Glutamatergic neuron (in vitro differentiated cells): ENCODE measurements around the gene PPFIBP1. TPM values are rescaled to one million over a fixed set of nuclear protein-coding genes. Genes with fewer than 3 reads are reported as not detected.

ENCODE experiments used
- DNase-seq: peaks from one replicate; pipeline ENCODE4 v3.0.0; 2022
- H3K27ac Mint-ChIP-seq: one replicate; pipeline ENCODE4 v1.8.0; 2020; ENCODE audit warnings: mild to moderate bottlenecking, mixed read lengths, inconsistent platforms; ENCODE audit not compliant: unreplicated experiment
- H3K27me3 Mint-ChIP-seq: one replicate; pipeline ENCODE4 v1.8.0; 2020; ENCODE audit warnings: mild to moderate bottlenecking, moderate library complexity, mixed read lengths, inconsistent platforms; ENCODE audit not compliant: unreplicated experiment
- H3K36me3 Mint-ChIP-seq: one replicate; pipeline ENCODE4 v1.8.0; 2020; ENCODE audit warnings: mild to moderate bottlenecking, mixed read lengths, inconsistent platforms; ENCODE audit not compliant: unreplicated experiment
- H3K4me1 Mint-ChIP-seq: one replicate; pipeline ENCODE4 v1.8.0; 2020; ENCODE audit warnings: mild to moderate bottlenecking, low read depth, mixed read lengths, inconsistent platforms; ENCODE audit not compliant: unreplicated experiment
- H3K4me3 Mint-ChIP-seq: one replicate; pipeline ENCODE4 v1.8.0; 2020; ENCODE audit warnings: mild to moderate bottlenecking, mixed read lengths, inconsistent platforms; ENCODE audit not compliant: unreplicated experiment
- H3K9me3 Mint-ChIP-seq: one replicate; pipeline ENCODE4 v1.8.0; 2020; ENCODE audit warnings: mild to moderate bottlenecking, moderate library complexity, mixed read lengths, inconsistent platforms; ENCODE audit not compliant: unreplicated experiment
- total RNA-seq: library from RNA; stranded (reverse); fragmentation: NEBNext Ultra II Directional; extraction: Animal tissue kit (Norgen Biotek cat#: 25700); gene quantifications from one replicate; pipeline ENCODE4 v1.2.1, GENCODE V29; 2021; ENCODE audit not compliant: unreplicated experiment
- TF ChIP-seq, protein P1 (sequence below): fragments of 200-600 bp; sonication (generic); IDR thresholded peaks from one replicate; pipeline ENCODE4 v1.5.0; 2021; ENCODE audit not compliant: partially characterized antibody, unreplicated experiment

The PPFIBP1 gene
- total RNA-seq, 1 donor from 2014 or later: 43.0 TPM

DNA sequence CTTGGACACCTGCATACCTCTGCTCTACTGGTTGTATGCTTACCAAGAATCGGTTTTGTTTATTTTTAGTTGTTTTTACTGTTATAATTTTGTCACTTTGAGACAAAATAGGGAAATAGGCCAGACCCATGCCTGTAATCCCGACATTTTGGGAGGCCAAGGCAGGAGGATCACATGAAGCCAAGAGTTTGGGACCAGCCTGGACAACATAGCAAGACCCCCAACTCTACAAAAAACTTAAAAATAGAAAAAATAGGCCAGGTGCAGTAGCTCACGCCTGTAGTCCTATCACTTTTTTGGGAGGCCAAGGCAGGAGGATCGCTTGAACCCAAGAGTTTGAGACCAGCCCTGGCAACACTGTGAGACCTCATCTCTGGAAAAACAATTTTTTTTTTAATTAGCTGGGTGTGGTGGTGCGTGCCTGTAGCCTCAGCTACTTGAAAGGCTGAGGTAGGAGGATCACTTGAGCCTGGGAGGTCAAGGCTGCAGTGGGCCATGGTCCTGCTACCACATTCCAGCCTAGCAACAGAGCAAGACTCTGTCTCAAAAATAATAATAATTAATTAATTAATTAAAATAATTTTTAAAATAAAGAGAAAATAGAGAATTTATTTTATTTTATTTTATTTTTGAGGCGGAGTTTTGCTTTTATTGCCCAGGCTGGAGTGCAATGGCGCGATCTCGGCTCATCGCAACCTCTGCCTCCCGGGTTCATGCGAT lies 185.4 kb downstream of the PPFIBP1 start:
- Mint-ChIP-seq H3K4me3 (no peak overlapping the region), H3K27ac (no peak overlapping the region), H3K9me3 (peaks cover 2% of the 10 kb centered on the region), H3K27me3 (peaks cover 3% of the 10 kb centered on the region), H3K36me3 (no peaks in the 10 kb centered on the region), H3K4me1 (peaks cover 10% of the 10 kb centered on the region)
- TF ChIP-seq, protein P1, sequence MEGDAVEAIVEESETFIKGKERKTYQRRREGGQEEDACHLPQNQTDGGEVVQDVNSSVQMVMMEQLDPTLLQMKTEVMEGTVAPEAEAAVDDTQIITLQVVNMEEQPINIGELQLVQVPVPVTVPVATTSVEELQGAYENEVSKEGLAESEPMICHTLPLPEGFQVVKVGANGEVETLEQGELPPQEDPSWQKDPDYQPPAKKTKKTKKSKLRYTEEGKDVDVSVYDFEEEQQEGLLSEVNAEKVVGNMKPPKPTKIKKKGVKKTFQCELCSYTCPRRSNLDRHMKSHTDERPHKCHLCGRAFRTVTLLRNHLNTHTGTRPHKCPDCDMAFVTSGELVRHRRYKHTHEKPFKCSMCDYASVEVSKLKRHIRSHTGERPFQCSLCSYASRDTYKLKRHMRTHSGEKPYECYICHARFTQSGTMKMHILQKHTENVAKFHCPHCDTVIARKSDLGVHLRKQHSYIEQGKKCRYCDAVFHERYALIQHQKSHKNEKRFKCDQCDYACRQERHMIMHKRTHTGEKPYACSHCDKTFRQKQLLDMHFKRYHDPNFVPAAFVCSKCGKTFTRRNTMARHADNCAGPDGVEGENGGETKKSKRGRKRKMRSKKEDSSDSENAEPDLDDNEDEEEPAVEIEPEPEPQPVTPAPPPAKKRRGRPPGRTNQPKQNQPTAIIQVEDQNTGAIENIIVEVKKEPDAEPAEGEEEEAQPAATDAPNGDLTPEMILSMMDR: no peak
- DNase-seq: no peak

- Mint-ChIP-seq H3K27me3 (peaks cover 3% of the 10 kb centered on the region), H3K4me1 (peaks cover 10% of the 10 kb centered on the region), H3K36me3 (no peaks in the 10 kb centered on the region), H3K9me3 (peaks cover 2% of the 10 kb centered on the region), H3K4me3 (peak overlapping the region; percentile 93), H3K27ac (peak overlapping the region; percentile 91)
- no peak for DNase-seq
- TF ChIP-seq, protein P1: no peak
These were observed 186.1 kb downstream of the PPFIBP1 start for GRCh38 chr12:27709932-27710591.

GRCh38 chr12:27710592-27711316 lies 186.7 kb downstream of the PPFIBP1 start, which contains the start of gene MRPS35:
TSS of gene MRPS35 (plus strand) at chr12:27710832. CDS start at chr12:27710844, 12 bp downstream.
- DNase-seq: peak; percentile 95
- H3K27ac Mint-ChIP-seq: peak within 1 kb of the TSS; percentile 91
- H3K4me1 Mint-ChIP-seq: peaks cover 10% of the 10 kb centered on the region
- no peaks in the 10 kb centered on the region for H3K36me3 Mint-ChIP-seq
- peaks cover 2% of the 10 kb centered on the region for H3K9me3 Mint-ChIP-seq
- TF ChIP-seq, protein P1: no peak
- peak within 1 kb of the TSS; percentile 93 for H3K4me3 Mint-ChIP-seq
- peaks cover 3% of the 10 kb centered on the region for H3K27me3 Mint-ChIP-seq

GRCh38 chr12:27711317-27711682 lies 187.3 kb downstream of the PPFIBP1 start:
- Mint-ChIP-seq H3K27ac (peak overlapping the region; percentile 91), H3K9me3 (peaks cover 2% of the 10 kb centered on the region), H3K36me3 (no peaks in the 10 kb centered on the region), H3K4me1 (peaks cover 10% of the 10 kb centered on the region), H3K27me3 (peaks cover 3% of the 10 kb centered on the region), H3K4me3 (peak overlapping the region; percentile 93)
- TF ChIP-seq, protein P1: no peak
- no peak for DNase-seq

DNA sequence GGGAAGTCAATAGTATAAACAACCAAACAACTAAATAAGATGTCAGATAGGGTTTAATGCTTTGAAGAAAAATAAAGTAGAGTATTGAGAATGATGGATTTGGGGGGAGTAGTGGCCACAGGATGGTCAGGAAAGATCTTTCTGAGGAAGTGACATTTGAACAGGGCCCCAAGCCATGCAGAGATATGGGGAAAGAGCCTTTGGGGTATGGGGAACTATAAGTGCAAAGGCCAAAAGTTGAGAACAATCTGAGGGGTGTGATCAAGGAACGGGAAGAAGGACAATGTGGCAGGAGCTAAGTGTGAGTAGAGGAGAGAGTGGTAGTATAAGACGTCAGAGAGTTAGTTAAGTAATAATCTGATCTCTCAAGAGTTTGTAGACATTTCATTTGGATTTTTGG lies 188.0 kb downstream of the PPFIBP1 start:
- Mint-ChIP-seq H3K27ac (no peak overlapping the region), H3K4me1 (peaks cover 10% of the 10 kb centered on the region), H3K36me3 (no peaks in the 10 kb centered on the region), H3K27me3 (peaks cover 3% of the 10 kb centered on the region), H3K4me3 (peak overlapping the region; percentile 93), H3K9me3 (peaks cover 2% of the 10 kb centered on the region)
- no peak for DNase-seq
- TF ChIP-seq, protein P1: no peak
